A549 (cell line): ENCODE measurements around the gene CXorf51A. TPM values are rescaled to one million over a fixed set of nuclear protein-coding genes. Genes with fewer than 3 reads are reported as not detected.
"Not testable (repeated sequence)": the region's sequence is repeated elsewhere in the genome, so short reads cannot be mapped to it uniquely, and the experiment has no call there.

ENCODE experiments used
- ATAC-seq, 2 experiments: fragments of 200-7000 bp in 1 of 2; fragments of >200 bp in 1 of 2; cut with Nextera tagmentation in 1 of 2; cut with Tn5 transposase in 1 of 2; 3 replicates each; pipeline versions ENCODE4 v1.8.0 to v1.9.1; 2018 to 2020; ENCODE audit warnings: mild to moderate bottlenecking in 1 of 2, moderate library complexity in 1 of 2
- CTCF ChIA-PET: fragments of 300-600 bp; sonication (Branson Sonifier 250); formaldehyde crosslinking; extraction: SDS; loops from one replicate; lab custom pipeline; 2021; ENCODE audit warnings: antibody characterized with exemption, inconsistent platforms; lab: Yijun Ruan, JAX
- POLR2A ChIA-PET: fragments of 350-600 bp; formaldehyde crosslinking; extraction: SDS; loops from one replicate; lab custom pipeline; 2021; ENCODE audit warnings: antibody characterized with exemption, inconsistent platforms; lab: Yijun Ruan, JAX
- DNase-seq, 2 experiments: peaks; one replicate each; pipeline versions ENCODE4 v3.0.0 to v3.0.0-alpha.2; 2011 to 2016; ENCODE audit warnings: low read depth in 1 of 2, low spot score in 1 of 2
- FAIRE-seq: peaks from 2 replicates; lab custom pipeline; 2011; peaks lifted over from hg19 to GRCh38; lab: Jason Lieb, UNC
- H3K27ac ChIP-seq, 2 experiments: fragments of >200 bp; sonication (Bioruptor Twin); formaldehyde crosslinking; 3 replicates each; pipeline ENCODE4 v1.5.1; 2016 to 2017
- H3K4me1 ChIP-seq: fragments of >200 bp; sonication (Bioruptor Twin); formaldehyde crosslinking; 3 replicates; pipeline ENCODE4 v1.6.1; 2016
- H3K4me2 ChIP-seq: fragments of >200 bp; sonication (Bioruptor Twin); formaldehyde crosslinking; 3 replicates; pipeline ENCODE4 v1.6.1; 2016
- H3K4me3 ChIP-seq: fragments of >200 bp; sonication (Bioruptor Twin); formaldehyde crosslinking; 3 replicates; pipeline ENCODE4 v1.5.1; 2016
- H3K9me3 ChIP-seq: fragments of >200 bp; sonication (Bioruptor Twin); formaldehyde crosslinking; 3 replicates; pipeline ENCODE4 v1.6.1; 2016
- BHLHE40 ChIP-seq: IDR thresholded peaks from 2 replicates; pipeline ENCODE4 v1.6.1; 2012; ENCODE audit warnings: low read depth, low read length, inconsistent platforms
- FOSB ChIP-seq: fragments of 250-450 bp; sonication (Bioruptor Pico); IDR thresholded peaks from 2 replicates; pipeline ENCODE4 v1.5.0; 2020; ENCODE audit warnings: mild to moderate bottlenecking, moderate library complexity
- WGBS: methylation state at CpG from one replicate; pipeline ENCODE4 v1.1.6; 2017; ENCODE audit errors: missing lambda C conversion rate; 5-methylcytosine and 5-hydroxymethylcytosine counted together
- polyA plus RNA-seq, 4 experiments: library from polyadenylated mRNA; depleted of rRNA in 3 of 4; stranded (reverse); fragments of >200 nt; fragmentation: RNase III in 1 of 4; extraction: RNeasy Plus Mini Kit Qiagen cat#74134 plus additional on column Dnase treatment in 1 of 4; gene quantifications; 2 replicates in 3 of 4; 3 replicates in 1 of 4; pipeline ENCODE4 v1.2.3, GENCODE V29; 2011 to 2017

The CXorf51A gene
- polyA plus RNA-seq, 2 of the 4 experiments (the other 2 are of a cell fraction) = not detected

DNA sequence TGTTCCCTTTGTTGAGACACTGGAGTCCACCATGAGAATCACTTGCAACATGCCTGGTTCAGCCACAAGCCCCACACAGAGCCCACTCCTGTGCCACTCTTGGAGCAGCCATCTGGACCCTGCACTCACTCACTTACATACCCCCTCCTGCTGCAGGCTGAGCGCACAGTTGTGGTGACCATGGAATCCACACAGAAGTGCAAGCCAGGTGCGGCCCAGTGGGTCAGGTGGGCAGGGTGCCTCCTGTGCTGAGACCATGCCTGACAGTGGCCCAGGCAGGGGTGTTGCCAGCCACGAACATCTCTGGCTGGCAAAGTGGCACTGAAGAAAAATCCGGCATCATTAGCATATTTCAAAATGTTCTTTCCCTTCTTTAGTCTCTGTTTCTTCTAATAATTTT, 17.4 kb upstream of the CXorf51A start (continued):
- no peak for TF ChIP-seq BHLHE40
- no peak for TF ChIP-seq FOSB (CRISPR knock-in tag)
- TF ChIP-seq, all 56 proteins: peak for 0

DNA sequence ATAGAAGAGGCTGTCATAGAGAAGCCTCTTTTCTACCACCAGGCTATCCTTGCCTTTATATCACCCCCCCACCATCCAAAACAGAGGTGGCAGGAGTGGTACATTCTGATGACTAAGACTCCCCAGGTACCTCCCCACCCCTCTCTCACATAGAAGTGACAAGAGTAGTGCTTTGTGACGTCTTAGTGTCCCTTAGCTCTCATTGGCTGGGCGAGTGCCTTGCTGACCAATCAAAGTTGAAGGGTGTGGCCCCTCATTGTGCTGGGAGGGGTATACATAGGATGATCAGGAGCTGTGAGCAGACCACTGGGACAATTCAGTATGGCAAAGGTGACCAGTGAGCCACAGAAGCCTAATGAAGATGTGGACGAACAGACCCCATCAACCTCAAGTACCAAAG, 5.1 kb downstream of the CXorf51A start, which contains the start of gene CXorf51B:
TSS of gene CXorf51B (plus strand) at position 301 of the 400 bp plus-strand sequence. CDS start at position 322, 21 bp downstream.
- not testable (repeated sequence) for ATAC-seq

More for the DNA sequence above, 5.1 kb downstream of the CXorf51A start, which contains the start of gene CXorf51B:
- H3K4me3 ChIP-seq, DNase-seq, H3K4me2 ChIP-seq, FAIRE-seq, CTCF ChIA-PET, H3K27ac ChIP-seq, H3K4me1 ChIP-seq, POLR2A ChIA-PET, H3K9me3 ChIP-seq: not testable (repeated sequence)
- no CpG with 5 or more reads among the region's 3 CpGs for WGBS

Other genes starting within 250 kb of the CXorf51A start
- gene CXorf51B, start 5.0 kb downstream of the CXorf51A start, polyA plus RNA-seq (2011; rRNA removed) = not detected in 2 replicates
- not detected in 3 replicates for gene CXorf51B, start 5.0 kb downstream of the CXorf51A start, polyA plus RNA-seq (2017; fragmentation: RNase III; extraction: RNeasy Plus Mini Kit Qiagen cat#74134 plus additional on column Dnase treatment)